CD8-positive, alpha-beta memory T cell (primary cell): ENCODE results near the gene LSM12. TPM values are rescaled to one million over a fixed set of nuclear protein-coding genes. Genes with fewer than 3 reads are reported as not detected.
A peak's percentile ranks its signal among the peaks of the same experiment; 100 is the strongest.

Source experiments
- CTCF ChIA-PET: fragments of 350-600 bp; sonication (Branson Sonifier 250); formaldehyde crosslinking; loops from one replicate; lab custom pipeline; 2021; ENCODE audit warnings: antibody characterized with exemption; lab: Charles Lee
- POLR2A ChIA-PET: fragments of 350-600 bp; sonication (Branson Sonifier 250); formaldehyde crosslinking; loops from one replicate; lab custom pipeline; 2021; ENCODE audit warnings: antibody characterized with exemption; lab: Charles Lee
- DNase-seq, 5 donors: peaks; one replicate each; pipeline versions ENCODE4 v3.0.0 to v3.0.0-alpha.2; 2020 to 2022; ENCODE audit warnings: mixed read lengths in 1 of 5
- H3K27ac ChIP-seq: one replicate; pipeline ENCODE4 v1.7.0; 2013; ENCODE audit warnings: low read depth, mild to moderate bottlenecking, low read length, moderate library complexity
- H3K27me3 ChIP-seq: 2 replicates; pipeline ENCODE4 v1.7.0; 2013; ENCODE audit warnings: low read length, mild to moderate bottlenecking; ENCODE audit not compliant: insufficient read depth, poor library complexity, severe bottlenecking
- H3K36me3 ChIP-seq: 2 replicates; pipeline ENCODE4 v1.7.0; 2013; ENCODE audit warnings: mild to moderate bottlenecking, low read length, moderate library complexity; ENCODE audit not compliant: insufficient read depth
- H3K4me1 ChIP-seq: 2 replicates; pipeline ENCODE4 v1.7.0; 2013; ENCODE audit warnings: mild to moderate bottlenecking, low read length, moderate library complexity; ENCODE audit not compliant: insufficient read depth
- H3K4me3 ChIP-seq: 2 replicates; pipeline ENCODE4 v1.7.0; 2013; ENCODE audit warnings: mild to moderate bottlenecking, low read length
- H3K9me3 ChIP-seq: 2 replicates; pipeline ENCODE4 v1.7.0; 2013; ENCODE audit warnings: mild to moderate bottlenecking, low read length
- H3K27ac Mint-ChIP-seq, 8 donors: one replicate each; pipeline ENCODE4 v1.8.0; 2020 to 2021; ENCODE audit warnings: mixed read lengths in 8 of 8, mild to moderate bottlenecking in 6 of 8, inconsistent platforms in 3 of 8, moderate library complexity in 3 of 8
- H3K27me3 Mint-ChIP-seq, 2 donors: one replicate each; pipeline ENCODE4 v1.8.0; 2020 to 2021; ENCODE audit warnings: mixed read lengths in 2 of 2, mild to moderate bottlenecking in 1 of 2, moderate library complexity in 1 of 2
- H3K36me3 Mint-ChIP-seq, 3 donors: one replicate each; pipeline ENCODE4 v1.8.0; 2020 to 2021; ENCODE audit warnings: mixed read lengths in 3 of 3, inconsistent platforms in 1 of 3, mild to moderate bottlenecking in 1 of 3
- H3K4me1 Mint-ChIP-seq, 3 donors: one replicate each; pipeline ENCODE4 v1.8.0; 2020 to 2021; ENCODE audit warnings: mixed read lengths in 3 of 3, inconsistent platforms in 1 of 3, mild to moderate bottlenecking in 1 of 3
- H3K4me3 Mint-ChIP-seq, 7 donors: one replicate each; pipeline ENCODE4 v1.8.0; 2020 to 2021; ENCODE audit warnings: mixed read lengths in 7 of 7, mild to moderate bottlenecking in 6 of 7, moderate library complexity in 4 of 7, inconsistent platforms in 2 of 7
- H3K9me3 Mint-ChIP-seq, 5 donors: one replicate each; pipeline ENCODE4 v1.8.0; 2020 to 2022; ENCODE audit warnings: mixed read lengths in 5 of 5, mild to moderate bottlenecking in 3 of 5, moderate library complexity in 2 of 5, inconsistent platforms in 1 of 5
- polyA plus RNA-seq: library from polyadenylated mRNA; unstranded; fragments of 300-500 nt; fragmentation: Illumina TruSeq; gene quantifications from one replicate; pipeline ENCODE4 v1.2.3, GENCODE V29; 2021
- total RNA-seq, 2 experiments: library from RNA; stranded (reverse); gene quantifications; one replicate each; pipeline ENCODE4 v1.2.3, GENCODE V29; 2021

LSM12 gene
- total and polyA plus RNA-seq, 3 experiments from 2014 or later: 79.9 to 81.9 (median 80.7) TPM

DNA sequence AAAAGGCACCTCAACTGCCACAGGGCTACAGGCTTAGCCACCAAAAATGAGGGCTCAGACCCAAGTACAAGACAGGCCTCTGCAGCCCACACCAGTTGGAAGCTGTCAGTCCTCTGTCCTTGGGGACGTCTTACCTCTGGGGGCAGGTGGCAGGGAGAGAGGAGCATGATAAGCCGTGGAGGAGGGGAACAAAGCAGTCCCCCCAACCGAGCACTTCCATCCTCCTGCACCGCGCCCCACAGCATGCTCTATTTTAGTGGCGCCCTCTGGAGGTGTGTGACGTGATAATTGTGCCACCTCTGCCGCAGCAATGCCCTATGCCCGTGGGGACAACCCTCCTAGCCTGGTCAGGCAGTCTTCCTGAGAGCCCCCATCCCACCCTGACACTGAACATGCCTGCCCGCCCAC is 17.7 kb upstream of the LSM12 start:
- Mint-ChIP-seq H3K27me3 (peaks cover 0 to 1% of the 10 kb centered on the region in 2 donors), H3K9me3 (no peaks in the 10 kb centered on the region), H3K36me3 (peaks cover 0 to 77% (median 17%) of the 10 kb centered on the region in 3 donors), H3K4me1 (peaks cover 0 to 11% (median 0%) of the 10 kb centered on the region in 3 donors), H3K4me3 (no peak overlapping the region), H3K27ac (peak overlapping the region in 1 of 8 donors; percentile 17)
- Histone ChIP-seq H3K4me3 (no peak overlapping the region), H3K9me3 (no peaks in the 10 kb centered on the region), H3K4me1 (no peaks in the 10 kb centered on the region), H3K27ac (no peak overlapping the region), H3K27me3 (no peaks in the 10 kb centered on the region), H3K36me3 (peaks cover 7% of the 10 kb centered on the region)
- POLR2A ChIA-PET: interaction anchor here (0.5 kb wide), 1 partner anchor 15 kb away, joined by 3 read pairs; no protein-coding TSS in a partner anchor
- no peak for DNase-seq
- CTCF ChIA-PET: interaction anchor here (1.5 kb wide), 1 partner anchor 140 kb away, joined by 4 read pairs; no protein-coding TSS in a partner anchor

DNA sequence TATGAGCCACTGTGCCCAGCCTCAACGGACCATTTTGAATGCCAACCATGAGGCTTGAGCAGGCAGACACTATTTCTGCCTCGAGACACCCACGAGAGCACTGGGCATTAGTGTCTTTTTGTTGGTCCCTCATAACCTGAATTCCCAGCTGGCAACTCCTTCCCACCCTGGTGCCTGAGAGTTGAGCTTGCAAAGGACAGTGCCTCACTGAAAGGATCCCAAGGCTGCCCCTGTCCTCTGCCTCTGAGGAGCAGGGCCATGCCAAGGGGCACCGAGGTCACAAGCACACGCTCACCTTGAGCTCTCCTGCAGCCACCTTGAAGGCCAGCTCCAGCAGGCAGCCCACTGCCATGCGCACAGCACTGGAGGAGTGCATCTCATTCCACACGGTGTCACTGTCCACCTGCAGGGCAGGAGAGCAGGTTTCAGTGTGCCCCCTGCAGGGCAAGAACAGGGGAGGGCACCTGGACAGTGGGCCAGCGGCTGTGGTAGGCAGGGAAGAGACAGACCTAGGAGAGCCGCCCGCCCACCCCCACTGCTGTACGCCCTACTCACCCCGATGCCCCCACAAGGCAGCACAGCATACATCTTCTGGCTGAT is 16.9 kb upstream of the LSM12 start:
- H3K9me3 ChIP-seq: no peaks in the 10 kb centered on the region
- H3K27me3 Mint-ChIP-seq: peaks cover 0 to 1% of the 10 kb centered on the region in 2 donors
- no peak overlapping the region for H3K27ac Mint-ChIP-seq
- no peak overlapping the region for H3K4me3 ChIP-seq
- DNase-seq: no peak
- no peak overlapping the region for H3K27ac ChIP-seq
- H3K4me1 ChIP-seq: no peaks in the 10 kb centered on the region
- H3K4me1 Mint-ChIP-seq: peaks cover 0 to 7% (median 0%) of the 10 kb centered on the region in 3 donors
- peaks cover 0 to 77% (median 14%) of the 10 kb centered on the region in 3 donors for H3K36me3 Mint-ChIP-seq
- H3K27me3 ChIP-seq: no peaks in the 10 kb centered on the region
- POLR2A ChIA-PET: no interaction called here
- no peak overlapping the region for H3K4me3 Mint-ChIP-seq
- peaks cover 7% of the 10 kb centered on the region for H3K36me3 ChIP-seq
- CTCF ChIA-PET: interaction anchor here (0.9 to 1.5 kb wide), 2 partner anchors 9 to 139 kb away, joined by 3 to 4 read pairs; no protein-coding TSS in a partner anchor
- no peaks in the 10 kb centered on the region for H3K9me3 Mint-ChIP-seq

DNA sequence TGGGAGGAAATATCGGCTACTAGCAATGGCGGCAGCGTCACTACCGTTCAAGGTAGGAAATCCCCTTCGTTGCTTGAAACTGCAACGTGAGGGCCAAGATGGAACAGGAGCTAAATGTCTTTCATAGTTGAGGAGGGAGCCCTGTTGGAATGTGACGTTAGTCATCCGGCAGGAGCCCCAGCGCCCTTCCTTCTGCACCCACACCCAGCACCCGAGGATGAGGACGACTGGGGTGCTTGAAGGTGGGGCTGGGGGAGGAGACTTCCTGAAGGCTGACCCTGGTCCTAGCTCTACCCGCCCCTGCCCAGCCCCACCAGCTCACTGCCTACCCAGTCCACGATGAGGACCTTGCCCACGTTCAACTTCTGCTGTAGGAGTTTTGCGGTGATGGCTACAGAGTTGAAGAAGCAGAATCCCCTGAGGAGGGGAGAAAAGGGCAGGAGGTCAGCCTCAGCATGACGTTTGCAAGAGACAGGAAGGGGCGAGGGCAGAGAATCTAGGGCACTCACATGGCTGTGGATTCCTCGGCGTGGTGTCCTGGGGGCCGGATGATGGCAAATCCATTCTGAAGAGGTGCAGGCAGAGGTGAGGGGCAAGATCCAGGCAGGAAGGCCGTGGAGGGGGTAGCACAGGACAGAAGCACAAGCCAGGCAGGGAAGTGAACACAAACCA is 15.9 kb upstream of the LSM12 start:
- ChIA-PET CTCF (interaction anchor here (0.6 to 0.9 kb wide), 2 partner anchors 10 to 41 kb away, joined by 3 read pairs; no protein-coding TSS in a partner anchor), POLR2A (no interaction called here)
- Mint-ChIP-seq H3K4me1 (peaks cover 0 to 5% (median 0%) of the 10 kb centered on the region in 3 donors), H3K27me3 (peaks cover 0 to 1% of the 10 kb centered on the region in 2 donors), H3K4me3 (peak overlapping the region in 1 of 7 donors; percentile 20), H3K36me3 (peaks cover 0 to 78% (median 14%) of the 10 kb centered on the region in 3 donors), H3K9me3 (no peaks in the 10 kb centered on the region), H3K27ac (peak overlapping the region in 4 of 8 donors; percentile 14 to 86 (median 56))
- Histone ChIP-seq H3K36me3 (peaks cover 7% of the 10 kb centered on the region), H3K27ac (no peak overlapping the region), H3K27me3 (no peaks in the 10 kb centered on the region), H3K4me3 (no peak overlapping the region), H3K9me3 (no peaks in the 10 kb centered on the region), H3K4me1 (no peaks in the 10 kb centered on the region)
- DNase-seq: no peak

DNA sequence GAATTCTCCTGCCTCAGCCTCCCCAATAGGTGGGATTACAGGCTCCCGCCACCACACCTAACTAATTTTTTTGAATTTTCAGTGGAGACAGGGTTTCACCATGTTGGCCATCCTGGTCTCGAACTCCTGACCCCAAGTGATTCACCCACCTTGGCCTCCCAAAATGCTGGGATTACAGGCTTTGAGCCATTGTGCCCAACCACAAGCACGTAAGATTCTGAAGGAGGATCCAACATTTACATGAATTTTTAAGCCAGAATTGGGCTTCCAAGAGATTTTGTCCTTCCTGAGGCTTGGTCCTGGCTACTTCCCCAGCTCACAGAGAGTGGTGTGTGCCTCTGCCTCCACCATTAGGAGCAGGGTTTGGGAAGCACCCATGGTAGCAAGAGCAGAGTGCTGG is 15.2 kb upstream of the LSM12 start:
- Histone ChIP-seq H3K36me3 (peaks cover 9% of the 10 kb centered on the region), H3K9me3 (no peaks in the 10 kb centered on the region), H3K4me1 (no peaks in the 10 kb centered on the region), H3K27ac (no peak overlapping the region), H3K4me3 (no peak overlapping the region), H3K27me3 (no peaks in the 10 kb centered on the region)
- Mint-ChIP-seq H3K27ac (peak overlapping the region in 1 of 8 donors; percentile 50), H3K4me1 (no peaks in the 10 kb centered on the region), H3K9me3 (no peaks in the 10 kb centered on the region), H3K36me3 (peaks cover 0 to 78% (median 14%) of the 10 kb centered on the region in 3 donors), H3K27me3 (peaks cover 0 to 1% of the 10 kb centered on the region in 2 donors), H3K4me3 (no peak overlapping the region)
- CTCF ChIA-PET: no interaction called here
- DNase-seq: no peak
- POLR2A ChIA-PET: no interaction called here

DNA sequence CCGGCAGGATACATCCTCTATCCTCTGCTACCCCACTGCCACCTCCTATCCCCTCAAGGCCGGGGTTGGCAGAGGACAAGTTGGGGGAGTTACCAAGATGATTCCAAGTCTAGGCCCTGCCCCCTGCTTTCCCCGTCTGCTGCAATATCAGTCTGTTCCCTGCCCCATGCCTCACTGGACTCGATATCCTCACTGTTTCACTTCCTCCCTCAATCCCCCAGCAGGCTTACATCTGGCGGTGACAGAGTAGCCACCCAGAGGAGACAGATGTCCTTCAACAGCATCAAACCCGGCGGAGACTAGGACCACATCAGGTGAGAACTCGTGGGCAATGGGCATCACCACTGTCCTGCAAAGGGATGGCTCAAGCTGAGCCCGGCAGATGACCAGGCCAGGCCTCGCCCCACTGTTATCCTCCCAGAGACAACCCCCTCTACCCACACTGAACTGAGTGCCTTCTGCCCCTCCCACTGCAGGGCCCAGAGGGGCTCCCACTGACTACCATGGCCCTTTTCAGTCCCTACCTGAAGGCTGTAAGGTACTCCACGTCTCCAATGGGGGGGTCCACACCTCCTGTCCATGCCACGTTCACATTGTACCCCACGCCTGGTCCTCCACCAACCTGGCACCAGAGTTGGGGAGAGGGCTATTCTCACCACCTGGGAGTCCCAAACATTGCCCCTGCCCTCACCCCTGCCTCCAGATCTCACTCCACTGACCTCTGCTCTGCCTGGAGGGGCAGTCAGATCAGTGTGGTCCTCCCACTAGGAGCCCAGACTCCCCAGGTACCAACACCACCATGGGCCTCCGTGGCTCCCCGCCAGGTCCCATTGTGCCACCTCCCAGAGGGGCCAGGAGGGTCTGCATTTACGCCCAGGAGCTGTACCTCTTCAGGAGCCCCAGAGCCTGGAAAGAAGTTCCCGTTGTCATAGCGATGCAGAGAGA is 13.7 kb upstream of the LSM12 start:
- no peak for DNase-seq
- H3K27me3 Mint-ChIP-seq: peaks cover 0 to 1% of the 10 kb centered on the region in 2 donors
- Histone ChIP-seq H3K27ac (no peak overlapping the region), H3K4me3 (no peak overlapping the region), H3K4me1 (no peaks in the 10 kb centered on the region), H3K9me3 (no peaks in the 10 kb centered on the region), H3K36me3 (peaks cover 14% of the 10 kb centered on the region), H3K27me3 (no peaks in the 10 kb centered on the region)
- CTCF ChIA-PET: no interaction called here
- H3K27ac Mint-ChIP-seq: peak overlapping the region in 4 of 8 donors; percentile 23 to 87 (median 42)
- no peaks in the 10 kb centered on the region for H3K9me3 Mint-ChIP-seq
- H3K4me1 Mint-ChIP-seq: peaks cover 0 to 4% (median 0%) of the 10 kb centered on the region in 3 donors
- H3K4me3 Mint-ChIP-seq: no peak overlapping the region
- H3K36me3 Mint-ChIP-seq: peaks cover 0 to 86% (median 11%) of the 10 kb centered on the region in 3 donors
- POLR2A ChIA-PET: no interaction called here

DNA sequence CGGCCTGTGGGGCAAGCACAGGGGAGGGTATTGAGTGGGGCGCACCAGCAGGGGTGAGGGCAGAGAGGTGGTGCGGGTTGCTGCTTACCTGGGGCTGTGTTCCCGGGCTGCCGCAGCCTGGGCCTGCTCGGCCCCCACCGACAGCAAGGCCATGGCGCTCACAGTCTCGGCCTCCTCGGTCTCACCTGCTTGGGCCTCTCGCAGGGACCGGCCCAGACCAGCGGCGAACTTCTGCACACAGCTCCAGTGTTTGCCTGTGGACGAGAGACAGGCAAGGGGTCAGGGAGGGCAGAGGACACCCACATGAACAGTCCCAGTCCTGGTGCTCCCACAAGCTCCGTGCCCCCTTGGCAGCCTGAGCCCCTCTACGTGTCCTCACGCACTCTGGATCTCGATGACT is 11.9 kb upstream of the LSM12 start:
- ChIA-PET CTCF (no interaction called here), POLR2A (no interaction called here)
- Mint-ChIP-seq H3K9me3 (no peaks in the 10 kb centered on the region), H3K4me3 (no peak overlapping the region), H3K36me3 (peaks cover 0 to 70% (median 11%) of the 10 kb centered on the region in 3 donors), H3K27me3 (peaks cover 0 to 1% of the 10 kb centered on the region in 2 donors), H3K4me1 (peaks cover 0 to 4% (median 2%) of the 10 kb centered on the region in 3 donors), H3K27ac (no peak overlapping the region)
- Histone ChIP-seq H3K4me1 (no peaks in the 10 kb centered on the region), H3K27ac (no peak overlapping the region), H3K36me3 (peaks cover 13% of the 10 kb centered on the region), H3K4me3 (no peak overlapping the region), H3K27me3 (no peaks in the 10 kb centered on the region), H3K9me3 (no peaks in the 10 kb centered on the region)
- DNase-seq: no peak

DNA sequence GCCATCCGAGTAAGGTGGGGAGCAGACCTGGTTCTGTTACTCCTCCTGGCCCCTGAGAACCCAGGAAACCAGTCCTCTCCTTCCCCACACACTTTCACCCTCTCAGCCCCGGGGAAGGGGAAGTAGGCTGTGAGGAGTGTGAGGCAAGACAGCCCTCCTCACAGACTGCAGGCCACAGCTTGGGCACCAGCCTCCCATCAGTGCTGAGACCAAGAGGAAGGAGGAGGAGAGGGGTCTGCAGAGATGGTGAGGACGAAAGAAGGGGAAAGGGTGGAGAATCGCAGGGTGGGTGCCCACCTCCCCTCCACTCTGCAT is 11.1 kb upstream of the LSM12 start:
- Histone ChIP-seq H3K4me1 (no peaks in the 10 kb centered on the region), H3K27me3 (no peaks in the 10 kb centered on the region), H3K4me3 (no peak overlapping the region), H3K9me3 (no peaks in the 10 kb centered on the region), H3K27ac (no peak overlapping the region), H3K36me3 (peaks cover 7% of the 10 kb centered on the region)
- Mint-ChIP-seq H3K9me3 (no peaks in the 10 kb centered on the region), H3K4me3 (no peak overlapping the region), H3K27ac (peak overlapping the region in 2 of 8 donors; percentile 10 to 47), H3K36me3 (peaks cover 0 to 62% (median 9%) of the 10 kb centered on the region in 3 donors), H3K4me1 (peaks cover 0 to 6% (median 6%) of the 10 kb centered on the region in 3 donors), H3K27me3 (peaks cover 0 to 1% of the 10 kb centered on the region in 2 donors)
- ChIA-PET CTCF (no interaction called here), POLR2A (no interaction called here)
- no peak for DNase-seq
